Measurements from ENCODE around the gene MITF.

- TF ChIP-seq CTCF (IDR thresholded peaks at IDR 0.05) (no peak), POLR2A (IDR thresholded peaks at IDR 0.05) (no peak)
These were observed 89.6 kb downstream of the MITF start for GRCh38 chr3:69828817-69829216.

Measured in esophagus squamous epithelium (tissue), 4 donors.